LNCaP clone FGC (cell line): Measurements from ENCODE around the gene CCR3.

Source experiments
- DNase-seq: peaks from one replicate; pipeline ENCODE4 v3.0.0-alpha.2; 2011; ENCODE audit warnings: low read depth
- H3K4me3 ChIP-seq: 2 replicates; pipeline ENCODE4 v1.5.1; 2011; ENCODE audit warnings: mild to moderate bottlenecking, low read depth, low read length, control low read depth
- CTCF ChIP-seq: IDR thresholded peaks from 2 replicates; pipeline ENCODE4 v1.5.1; 2012; ENCODE audit warnings: mild to moderate bottlenecking; ENCODE audit not compliant: control insufficient read depth, insufficient read depth; ENCODE audit errors: extremely low read depth

CCR3 gene

GRCh38 chr3:46221391-46221790 lies 20.9 kb upstream of the CCR3 start:
- TF ChIP-seq CTCF, result no peak
- H3K4me3 ChIP-seq, result no peak overlapping the region
- DNase-seq, result no peak

- TF ChIP-seq CTCF, result no peak
- no peak overlapping the region for H3K4me3 ChIP-seq
- no peak for DNase-seq
Observed at GRCh38 chr3:46221938-46222337, 20.3 kb upstream of the CCR3 start.

GRCh38 chr3:46222435-46223161 lies 19.7 kb upstream of the CCR3 start:
- no peak overlapping the region for H3K4me3 ChIP-seq
- no peak for DNase-seq
- 0 out of 2 replicates have a peak, but pooled peaks have one; percentile 0 for TF ChIP-seq CTCF

GRCh38 chr3:46228260-46229242 lies 13.7 kb upstream of the CCR3 start:
- no peak overlapping the region for H3K4me3 ChIP-seq
- 0 out of 2 replicates have a peak, but pooled peaks have one; percentile 21 for TF ChIP-seq CTCF
- no peak for DNase-seq

GRCh38 chr3:46231323-46231722 lies 10.9 kb upstream of the CCR3 start:
- H3K4me3 ChIP-seq, result no peak overlapping the region
- TF ChIP-seq CTCF, result no peak

GRCh38 chr3:46233194-46233593 lies 9.1 kb upstream of the CCR3 start:
- DNase-seq, result no peak
- H3K4me3 ChIP-seq, result no peak overlapping the region
- no peak for TF ChIP-seq CTCF

More at GRCh38 chr3:46231323-46231722, 10.9 kb upstream of the CCR3 start:
- no peak for DNase-seq
